Endodermal cell (in vitro differentiated cells): ENCODE measurements around the gene LRRN4CL. TPM values are rescaled to one million over a fixed set of nuclear protein-coding genes. Genes with fewer than 3 reads are reported as not detected.
A peak's percentile ranks its signal among the peaks of the same experiment; 100 is the strongest.

ENCODE experiments used
- DNase-seq: peaks from one replicate; pipeline ENCODE4 v3.0.0-alpha.2; 2017
- H3K27ac ChIP-seq: 2 replicates; pipeline ENCODE4 v1.5.1; 2013; ENCODE audit warnings: mild to moderate bottlenecking, low read depth, low read length, moderate library complexity
- H3K27me3 ChIP-seq: 2 replicates; pipeline ENCODE4 v1.6.1; 2013; ENCODE audit warnings: mild to moderate bottlenecking, low read length, moderate library complexity; ENCODE audit not compliant: insufficient read depth, control insufficient read depth, poor library complexity, severe bottlenecking
- H3K36me3 ChIP-seq: 2 replicates; pipeline ENCODE4 v1.7.0; 2013; ENCODE audit warnings: mild to moderate bottlenecking, low read length, moderate library complexity; ENCODE audit not compliant: control insufficient read depth, insufficient read depth
- H3K4me1 ChIP-seq: one replicate; pipeline ENCODE4 v1.7.0; 2013; ENCODE audit warnings: low read length; ENCODE audit not compliant: control insufficient read depth, insufficient read depth
- H3K4me3 ChIP-seq: 2 replicates; pipeline ENCODE4 v1.5.1; 2013; ENCODE audit warnings: mild to moderate bottlenecking, low read length, moderate library complexity
- H3K9ac ChIP-seq: 2 replicates; pipeline ENCODE4 v1.6.1; 2013; ENCODE audit warnings: mild to moderate bottlenecking, low read length, moderate library complexity; ENCODE audit not compliant: poor library complexity, severe bottlenecking; ENCODE audit errors: extremely low read depth
- H3K9me3 ChIP-seq: 2 replicates; pipeline ENCODE4 v1.6.1; 2013; ENCODE audit warnings: mild to moderate bottlenecking, low read length, moderate library complexity; ENCODE audit not compliant: control insufficient read depth
- H3K27ac Mint-ChIP-seq: 2 replicates; pipeline ENCODE4 v1.8.0; 2020; ENCODE audit warnings: mixed read lengths
- H3K27me3 Mint-ChIP-seq: 2 replicates; pipeline ENCODE4 v1.8.0; 2021; ENCODE audit warnings: mild to moderate bottlenecking, mixed read lengths; ENCODE audit not compliant: insufficient read depth
- H3K36me3 Mint-ChIP-seq: 2 replicates; pipeline ENCODE4 v1.8.0; 2020; ENCODE audit warnings: low read depth, mixed read lengths
- H3K4me1 Mint-ChIP-seq: 2 replicates; pipeline ENCODE4 v1.8.0; 2020; ENCODE audit warnings: mixed read lengths
- H3K4me3 Mint-ChIP-seq: 2 replicates; pipeline ENCODE4 v1.8.0; 2020; ENCODE audit warnings: mild to moderate bottlenecking, moderate library complexity, mixed read lengths
- H3K9me3 Mint-ChIP-seq: 2 replicates; pipeline ENCODE4 v1.8.0; 2020; ENCODE audit warnings: mild to moderate bottlenecking, mixed read lengths
- CTCF ChIP-seq: fragments of 200-600 bp; sonication (generic); conservative IDR thresholded peaks from 2 replicates; pipeline ENCODE4 v1.5.0; 2021; ENCODE audit warnings: antibody characterized with exemption, mild to moderate bottlenecking
- WGBS, 2 experiments: methylation state at CpG; one replicate each; pipeline versions ENCODE4 v1.1.5 to v1.1.7; 2013; ENCODE audit warnings: missing lambda C conversion rate in 2 of 2, mixed read lengths in 1 of 2; ENCODE audit not compliant: insufficient coverage in 1 of 2, insufficient read length in 1 of 2; 5-methylcytosine and 5-hydroxymethylcytosine counted together
- total RNA-seq, 2 donors: library from RNA; stranded (reverse); fragmentation: NEBNext Ultra II Directional in 1 of 2; extraction: Animal tissue kit (Norgen Biotek cat#: 25700) in 1 of 2; gene quantifications; 2 replicates in 1 of 2; 3 replicates in 1 of 2; pipeline ENCODE4 v1.2.1, GENCODE V29; 2021

The LRRN4CL gene
- total RNA-seq, 2 donors from 2014 or later = 0.55 to 0.99 TPM

GRCh38 chr11:62656796-62657429 lies 32.4 kb downstream of the LRRN4CL start:
- H3K4me1 ChIP-seq = no peaks in the 10 kb centered on the region
- no peaks in the 10 kb centered on the region for H3K36me3 ChIP-seq
- Mint-ChIP-seq H3K27me3 (no peaks in the 10 kb centered on the region), H3K4me1 (peaks cover 5% of the 10 kb centered on the region), H3K36me3 (peaks cover 8% of the 10 kb centered on the region), H3K4me3 (no peak overlapping the region), H3K27ac (no peak overlapping the region), H3K9me3 (no peaks in the 10 kb centered on the region)
- H3K27me3 ChIP-seq = no peaks in the 10 kb centered on the region
- H3K9me3 ChIP-seq = no peaks in the 10 kb centered on the region
- DNase-seq = no peak
- no peak overlapping the region for H3K27ac ChIP-seq
- no peak for TF ChIP-seq CTCF
- H3K9ac ChIP-seq = no peak overlapping the region
- WGBS, 2 experiments = 71 to 84% methylated on average over 4 to 5 of the region's 5 CpGs
- H3K4me3 ChIP-seq = no peak overlapping the region

- no peaks in the 10 kb centered on the region for H3K27me3 ChIP-seq
- no peak overlapping the region for H3K4me3 Mint-ChIP-seq
- WGBS, 2 experiments = 94 to 95% methylated on average over 6 to 11 of the region's 11 CpGs
- no peaks in the 10 kb centered on the region for H3K27me3 Mint-ChIP-seq
- H3K4me3 ChIP-seq = no peak overlapping the region
- H3K36me3 ChIP-seq = peaks cover 6% of the 10 kb centered on the region
- H3K9me3 ChIP-seq = no peaks in the 10 kb centered on the region
- peaks cover 5% of the 10 kb centered on the region for H3K4me1 Mint-ChIP-seq
- H3K9me3 Mint-ChIP-seq = no peaks in the 10 kb centered on the region
- H3K4me1 ChIP-seq = no peaks in the 10 kb centered on the region
- H3K27ac ChIP-seq = no peak overlapping the region
- DNase-seq = no peak
- TF ChIP-seq CTCF = no peak
- H3K36me3 Mint-ChIP-seq = peaks cover 14% of the 10 kb centered on the region
- no peak overlapping the region for H3K27ac Mint-ChIP-seq
- no peak overlapping the region for H3K9ac ChIP-seq
Observed at GRCh38 chr11:62654297-62654696, 35.0 kb downstream of the LRRN4CL start.

GRCh38 chr11:62652161-62653006 lies 36.9 kb downstream of the LRRN4CL start:
- peak overlapping the region; percentile 90 for H3K4me3 Mint-ChIP-seq
- H3K27ac ChIP-seq = peak overlapping the region; percentile 72
- H3K4me3 ChIP-seq = peak overlapping the region; percentile 99
- peaks cover 11% of the 10 kb centered on the region for H3K36me3 Mint-ChIP-seq
- peak overlapping the region; percentile 91 for H3K27ac Mint-ChIP-seq
- peaks cover 5% of the 10 kb centered on the region for H3K4me1 Mint-ChIP-seq
- no peaks in the 10 kb centered on the region for H3K27me3 Mint-ChIP-seq
- no peaks in the 10 kb centered on the region for H3K4me1 ChIP-seq
- H3K27me3 ChIP-seq = no peaks in the 10 kb centered on the region
- peaks cover 17% of the 10 kb centered on the region for H3K36me3 ChIP-seq
- no peaks in the 10 kb centered on the region for H3K9me3 ChIP-seq
- 38 to 56% methylated on average over 6 to 16 of the region's 16 CpGs for WGBS, 2 experiments
- no peak for DNase-seq
- H3K9ac ChIP-seq = peak overlapping the region; percentile 81
- no peaks in the 10 kb centered on the region for H3K9me3 Mint-ChIP-seq
- no peak for TF ChIP-seq CTCF
